Measurements from ENCODE around the gene MKX. TPM values are rescaled to one million over a fixed set of nuclear protein-coding genes. Genes with fewer than 3 reads are reported as not detected.

Gene MKX
- total and polyA plus RNA-seq, 5 donors: 0.15 to 0.47 (median 0.20) TPM

GRCh38 chr10:27646604-27647175, 98.9 kb downstream of the MKX start:
- no peaks in the 10 kb centered on the region for H3K9me3 ChIP-seq (ENCODE audit: control insufficient read depth, low read length)
- 75% methylated on average over 4 of the region's 4 CpGs for WGBS
- no peaks in the 10 kb centered on the region for H3K27me3 ChIP-seq (ENCODE audit: control insufficient read depth, insufficient read depth)
- no peak overlapping the region for H3K27ac ChIP-seq (ENCODE audit: low read length)
- DNase-seq (no peak), ATAC-seq (no peak)
- intact Hi-C loops (cut with DNase I): no loop called here
- no peaks in the 10 kb centered on the region for H3K4me1 ChIP-seq (ENCODE audit: control insufficient read depth, insufficient read depth, low read length)
- no peak overlapping the region for H3K4me3 ChIP-seq (ENCODE audit: low read length)

DNA sequence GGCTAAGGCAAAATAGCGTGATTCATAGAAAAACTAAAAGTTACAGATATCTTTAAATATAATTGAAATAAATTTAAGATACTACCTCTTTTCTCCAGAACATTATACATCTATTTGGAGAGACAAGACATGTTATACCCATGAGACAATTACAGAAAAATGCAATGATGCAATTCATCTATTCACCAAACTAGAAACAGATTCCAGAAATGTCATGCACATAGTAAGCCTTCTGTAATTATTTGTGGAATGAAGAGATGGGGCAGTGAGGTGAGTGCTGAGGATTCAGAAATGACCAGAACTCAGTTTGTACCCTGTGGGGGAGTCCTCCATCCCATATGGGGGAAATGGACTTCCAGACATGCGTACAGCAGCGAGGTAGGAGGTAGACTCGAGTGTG, 99.4 kb downstream of the MKX start:
- Histone ChIP-seq H3K9me3 (ENCODE audit: control insufficient read depth, low read length) (no peaks in the 10 kb centered on the region), H3K4me1 (ENCODE audit: control insufficient read depth, insufficient read depth, low read length) (no peaks in the 10 kb centered on the region), H3K27me3 (ENCODE audit: control insufficient read depth, insufficient read depth) (no peaks in the 10 kb centered on the region), H3K4me3 (ENCODE audit: low read length) (no peak overlapping the region), H3K27ac (ENCODE audit: low read length) (no peak overlapping the region)
- DNase-seq (no peak), ATAC-seq (no peak)
- 76% methylated on average over 4 of the region's 4 CpGs for WGBS
- intact Hi-C loops (cut with DNase I): no loop called here

DNA sequence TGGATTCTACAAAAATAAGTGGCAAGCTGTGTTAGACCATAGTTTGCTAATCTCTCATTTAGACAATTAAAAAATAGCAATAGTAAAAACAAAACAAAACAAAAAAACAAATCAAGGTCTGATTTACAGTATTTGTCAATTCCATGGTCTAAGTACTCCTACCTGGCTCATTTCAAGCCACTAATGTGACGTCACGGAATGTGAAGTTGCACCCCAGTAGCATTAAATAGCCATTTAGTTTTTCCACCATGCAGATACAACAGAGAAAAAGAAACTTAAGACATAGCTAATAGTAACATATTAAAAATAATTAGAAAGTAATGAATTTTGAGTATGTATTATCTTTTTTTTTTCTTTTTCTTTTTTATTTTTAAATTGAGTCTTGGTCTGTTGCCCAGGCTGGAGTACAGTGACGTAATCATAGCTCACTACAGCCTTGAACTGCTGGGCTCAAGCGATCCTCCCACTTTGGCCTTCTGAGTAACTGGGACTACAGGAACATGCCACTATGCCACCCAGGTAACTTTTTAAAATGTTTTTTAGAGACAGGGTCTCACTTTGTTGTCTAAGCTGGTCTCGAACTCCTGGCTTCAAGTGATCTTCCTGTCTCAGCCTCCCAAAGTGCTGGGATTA, 101.2 kb downstream of the MKX start:
- 86% methylated on average over 5 of the region's 5 CpGs for WGBS

DNA sequence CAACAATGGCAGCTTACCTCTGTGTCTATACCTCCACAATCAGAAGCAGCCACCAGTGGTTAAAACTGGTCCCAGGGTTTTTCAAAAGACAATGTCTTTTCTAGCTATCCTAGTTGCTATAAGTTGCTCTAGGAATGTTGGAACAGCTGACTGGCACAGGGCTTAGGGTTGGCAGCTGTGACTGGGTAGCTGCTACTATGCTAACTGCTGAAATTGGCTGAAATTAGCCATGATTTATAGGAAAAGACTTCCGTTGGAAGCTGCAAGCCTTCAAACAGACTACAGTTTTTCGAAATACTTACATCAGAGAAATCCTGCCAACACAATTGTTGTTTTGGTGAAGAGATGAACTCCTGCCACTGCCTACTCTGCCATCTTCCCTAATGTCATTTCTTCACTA, 102.3 kb downstream of the MKX start:
- H3K4me3 ChIP-seq (ENCODE audit: low read length): no peak overlapping the region
- no peaks in the 10 kb centered on the region for H3K4me1 ChIP-seq (ENCODE audit: control insufficient read depth, insufficient read depth, low read length)
- no peaks in the 10 kb centered on the region for H3K9me3 ChIP-seq (ENCODE audit: control insufficient read depth, low read length)
- intact Hi-C loops (cut with DNase I): no loop called here
- 66% methylated on average over 2 of the region's 2 CpGs for WGBS
- H3K27me3 ChIP-seq (ENCODE audit: control insufficient read depth, insufficient read depth): no peaks in the 10 kb centered on the region
- DNase-seq (no peak), ATAC-seq (no peak)
- H3K27ac ChIP-seq (ENCODE audit: low read length): no peak overlapping the region

More for the DNA sequence above, 101.2 kb downstream of the MKX start:
- Histone ChIP-seq H3K27me3 (ENCODE audit: control insufficient read depth, insufficient read depth) (no peaks in the 10 kb centered on the region), H3K4me3 (ENCODE audit: low read length) (no peak overlapping the region), H3K4me1 (ENCODE audit: control insufficient read depth, insufficient read depth, low read length) (no peaks in the 10 kb centered on the region), H3K9me3 (ENCODE audit: control insufficient read depth, low read length) (no peaks in the 10 kb centered on the region), H3K27ac (ENCODE audit: low read length) (no peak overlapping the region)
- intact Hi-C loops (cut with DNase I): no loop called here
- DNase-seq: no peak
- ATAC-seq: no peak

- H3K4me1 ChIP-seq (ENCODE audit: control insufficient read depth, insufficient read depth, low read length): no peaks in the 10 kb centered on the region
- no peaks in the 10 kb centered on the region for H3K9me3 ChIP-seq (ENCODE audit: control insufficient read depth, low read length)
- intact Hi-C loops (cut with DNase I): no loop called here
- DNase-seq: no peak
- ATAC-seq: no peak
- WGBS: 83% methylated on average over 2 of the region's 2 CpGs
- H3K4me3 ChIP-seq (ENCODE audit: low read length): no peak overlapping the region
- H3K27ac ChIP-seq (ENCODE audit: low read length): no peak overlapping the region
- no peaks in the 10 kb centered on the region for H3K27me3 ChIP-seq (ENCODE audit: control insufficient read depth, insufficient read depth)
These were observed 103.5 kb downstream of the MKX start for GRCh38 chr10:27642023-27642589.

GRCh38 chr10:27638071-27638750, 107.4 kb downstream of the MKX start:
- intact Hi-C loops (cut with DNase I): no loop called here
- Histone ChIP-seq H3K9me3 (ENCODE audit: control insufficient read depth, low read length) (no peaks in the 10 kb centered on the region), H3K4me1 (ENCODE audit: control insufficient read depth, insufficient read depth, low read length) (no peaks in the 10 kb centered on the region), H3K27me3 (ENCODE audit: control insufficient read depth, insufficient read depth) (no peaks in the 10 kb centered on the region), H3K4me3 (ENCODE audit: low read length) (no peak overlapping the region), H3K27ac (ENCODE audit: low read length) (no peak overlapping the region)
- DNase-seq: no peak
- no peak for ATAC-seq
- WGBS: 74% methylated on average over 3 of the region's 3 CpGs

DNA sequence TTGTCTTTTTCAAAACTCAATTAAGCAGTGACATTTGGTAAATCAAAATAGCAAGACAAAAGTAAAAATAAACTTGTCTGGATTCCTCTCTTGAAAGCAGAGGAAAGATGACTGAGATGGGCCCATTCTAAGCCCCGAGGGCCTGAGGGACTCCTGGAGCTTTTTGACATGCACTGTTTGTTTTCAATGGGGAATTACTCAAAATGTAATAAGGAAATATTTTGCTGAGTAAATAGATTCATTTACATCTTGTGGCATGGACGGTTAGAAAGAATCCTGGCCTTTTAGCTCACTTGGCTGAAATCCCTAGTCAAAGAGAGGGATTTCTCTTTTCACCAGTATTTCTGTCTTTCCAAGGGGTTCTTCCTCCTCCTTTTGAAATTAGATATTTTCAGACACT, 108.0 kb downstream of the MKX start:
- Histone ChIP-seq H3K27me3 (ENCODE audit: control insufficient read depth, insufficient read depth) (no peaks in the 10 kb centered on the region), H3K4me1 (ENCODE audit: control insufficient read depth, insufficient read depth, low read length) (no peaks in the 10 kb centered on the region), H3K27ac (ENCODE audit: low read length) (no peak overlapping the region), H3K4me3 (ENCODE audit: low read length) (no peak overlapping the region), H3K9me3 (ENCODE audit: control insufficient read depth, low read length) (no peaks in the 10 kb centered on the region)
- intact Hi-C loops (cut with DNase I): no loop called here
- DNase-seq (no peak), ATAC-seq (no peak)
- 57% methylated on average over 2 of the region's 2 CpGs for WGBS

- DNase-seq (no peak), ATAC-seq (no peak)
- intact Hi-C loops (cut with DNase I): no loop called here
- Histone ChIP-seq H3K4me1 (ENCODE audit: control insufficient read depth, insufficient read depth, low read length) (no peaks in the 10 kb centered on the region), H3K27me3 (ENCODE audit: control insufficient read depth, insufficient read depth) (no peaks in the 10 kb centered on the region), H3K4me3 (ENCODE audit: low read length) (no peak overlapping the region), H3K9me3 (ENCODE audit: control insufficient read depth, low read length) (no peaks in the 10 kb centered on the region), H3K27ac (ENCODE audit: low read length) (no peak overlapping the region)
- WGBS: 93% methylated on average over 1 of the region's 1 CpG
These were observed 108.8 kb downstream of the MKX start for GRCh38 chr10:27636816-27637215.

GRCh38 chr10:27635699-27636270, 109.8 kb downstream of the MKX start:
- Histone ChIP-seq H3K4me3 (ENCODE audit: low read length) (no peak overlapping the region), H3K4me1 (ENCODE audit: control insufficient read depth, insufficient read depth, low read length) (no peaks in the 10 kb centered on the region), H3K27me3 (ENCODE audit: control insufficient read depth, insufficient read depth) (no peaks in the 10 kb centered on the region), H3K9me3 (ENCODE audit: control insufficient read depth, low read length) (no peaks in the 10 kb centered on the region), H3K27ac (ENCODE audit: low read length) (no peak overlapping the region)
- ATAC-seq (no peak), DNase-seq (no peak)
- WGBS: 60% methylated on average over 2 of the region's 2 CpGs
- intact Hi-C loops (cut with DNase I): no loop called here

GRCh38 chr10:27635290-27635689, 110.3 kb downstream of the MKX start:
- no peak overlapping the region for H3K27ac ChIP-seq (ENCODE audit: low read length)
- DNase-seq (no peak), ATAC-seq (no peak)
- H3K4me3 ChIP-seq (ENCODE audit: low read length): no peak overlapping the region
- H3K9me3 ChIP-seq (ENCODE audit: control insufficient read depth, low read length): no peaks in the 10 kb centered on the region
- H3K27me3 ChIP-seq (ENCODE audit: control insufficient read depth, insufficient read depth): no peaks in the 10 kb centered on the region
- 89% methylated on average over 6 of the region's 6 CpGs for WGBS
- intact Hi-C loops (cut with DNase I): no loop called here
- no peaks in the 10 kb centered on the region for H3K4me1 ChIP-seq (ENCODE audit: control insufficient read depth, insufficient read depth, low read length)

DNA sequence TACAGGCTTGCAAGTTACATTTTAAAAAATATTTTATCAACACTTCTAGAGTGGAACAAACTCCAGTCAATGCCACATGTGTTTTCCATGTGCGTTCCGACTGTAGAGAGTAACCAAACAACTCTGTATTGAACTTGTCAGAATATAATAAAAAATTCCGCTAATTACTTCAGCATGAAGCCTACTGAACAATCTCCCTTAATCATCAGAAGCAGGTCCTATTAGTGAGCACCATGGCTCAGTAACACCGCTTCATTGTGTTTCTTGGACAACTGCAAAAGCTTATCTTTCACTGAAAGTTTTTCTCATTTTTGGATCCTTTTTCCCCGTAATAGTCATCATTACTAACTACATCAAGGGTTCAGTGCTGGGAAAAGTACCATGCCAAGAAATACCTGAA, 117.0 kb downstream of the MKX start:
- WGBS: 73% methylated on average over 5 of the region's 5 CpGs
- no peaks in the 10 kb centered on the region for H3K4me1 ChIP-seq (ENCODE audit: control insufficient read depth, insufficient read depth, low read length)
- no peak for ATAC-seq

More for the DNA sequence above, 117.0 kb downstream of the MKX start:
- Histone ChIP-seq H3K27me3 (ENCODE audit: control insufficient read depth, insufficient read depth) (no peaks in the 10 kb centered on the region), H3K4me3 (ENCODE audit: low read length) (no peak overlapping the region), H3K9me3 (ENCODE audit: control insufficient read depth, low read length) (no peaks in the 10 kb centered on the region), H3K27ac (ENCODE audit: low read length) (no peak overlapping the region)
- intact Hi-C loops (cut with DNase I): no loop called here
- no peak for DNase-seq
